Middle frontal gyrus (tissue), 1 donor: ENCODE results near the gene FSIP1.

ENCODE experiments used
- DNase-seq: peaks from one replicate; pipeline ENCODE4 v3.0.0-alpha.2; 2015; ENCODE audit warnings: low spot score; ENCODE audit errors: extremely low spot score

Gene FSIP1

GRCh38 chr15:39649757-39650156 is 132.9 kb downstream of the FSIP1 start:
- no peak for DNase-seq

DNA sequence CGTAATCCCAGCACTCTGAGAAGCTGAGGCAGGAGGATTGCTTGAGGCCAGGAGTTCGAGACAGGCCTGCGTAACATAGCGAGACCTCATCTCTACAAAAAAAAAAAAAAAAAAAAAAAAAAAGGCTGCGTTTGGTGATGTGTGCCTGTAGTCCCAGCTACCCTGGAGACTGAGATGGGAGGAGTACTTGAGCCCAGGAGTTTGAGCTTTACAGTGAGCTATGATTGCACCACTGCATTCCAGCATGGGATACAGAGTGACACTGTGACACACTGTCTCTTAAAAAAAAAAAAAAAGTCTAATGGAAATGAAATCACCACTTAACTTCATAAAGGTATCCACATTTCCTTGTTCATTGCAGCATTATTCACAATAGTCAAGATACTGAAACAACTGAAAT is 136.2 kb downstream of the FSIP1 start:
- DNase-seq, result no peak

- no peak for DNase-seq
Observed at GRCh38 chr15:39645976-39646257, 136.7 kb downstream of the FSIP1 start.

DNA sequence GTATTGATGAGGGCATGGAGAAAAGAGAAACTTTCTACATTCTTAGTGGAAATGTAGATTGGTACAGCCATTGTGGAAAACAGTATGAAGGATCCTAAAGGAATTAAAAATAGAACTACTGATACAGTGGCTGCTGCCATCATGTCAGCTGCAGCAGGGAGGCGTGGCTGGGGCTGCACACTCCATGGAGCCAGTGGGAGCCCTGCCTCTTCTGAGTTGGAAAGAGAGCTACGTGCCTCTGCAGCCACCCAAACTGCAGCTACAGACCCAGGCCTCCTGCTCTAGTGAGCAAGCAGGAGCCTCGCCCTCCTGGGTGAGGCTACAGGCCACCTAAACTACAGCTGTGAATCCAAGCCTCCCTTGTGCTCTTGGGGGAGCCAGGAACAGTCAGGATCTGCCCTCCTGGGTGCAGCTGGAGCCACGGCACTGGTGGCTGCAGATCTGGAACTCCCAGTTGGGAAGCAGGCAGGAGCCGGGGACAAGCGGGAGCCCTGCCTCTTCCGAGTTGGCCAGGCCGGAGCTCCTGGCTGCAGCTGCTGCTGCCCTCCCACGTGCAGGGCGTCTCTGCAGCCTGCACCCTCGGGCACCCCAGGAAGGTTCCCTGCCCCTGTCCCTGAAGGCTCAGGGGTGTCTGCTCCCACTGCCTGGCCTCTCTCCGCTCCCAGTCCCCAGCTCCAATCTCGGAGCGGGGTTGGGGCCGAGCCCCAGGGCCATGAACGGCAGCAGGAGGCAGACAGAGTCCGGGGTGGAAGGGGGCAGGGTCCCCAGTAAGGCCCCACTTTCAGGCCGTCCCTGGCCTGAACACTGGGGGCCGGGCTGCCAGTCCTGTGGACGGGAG is 137.3 kb downstream of the FSIP1 start:
- no peak for DNase-seq

- no peak for DNase-seq
Observed at GRCh38 chr15:39644136-39644535, 138.5 kb downstream of the FSIP1 start.

- DNase-seq, result no peak
Observed at GRCh38 chr15:39643727-39644126, 138.9 kb downstream of the FSIP1 start.

DNA sequence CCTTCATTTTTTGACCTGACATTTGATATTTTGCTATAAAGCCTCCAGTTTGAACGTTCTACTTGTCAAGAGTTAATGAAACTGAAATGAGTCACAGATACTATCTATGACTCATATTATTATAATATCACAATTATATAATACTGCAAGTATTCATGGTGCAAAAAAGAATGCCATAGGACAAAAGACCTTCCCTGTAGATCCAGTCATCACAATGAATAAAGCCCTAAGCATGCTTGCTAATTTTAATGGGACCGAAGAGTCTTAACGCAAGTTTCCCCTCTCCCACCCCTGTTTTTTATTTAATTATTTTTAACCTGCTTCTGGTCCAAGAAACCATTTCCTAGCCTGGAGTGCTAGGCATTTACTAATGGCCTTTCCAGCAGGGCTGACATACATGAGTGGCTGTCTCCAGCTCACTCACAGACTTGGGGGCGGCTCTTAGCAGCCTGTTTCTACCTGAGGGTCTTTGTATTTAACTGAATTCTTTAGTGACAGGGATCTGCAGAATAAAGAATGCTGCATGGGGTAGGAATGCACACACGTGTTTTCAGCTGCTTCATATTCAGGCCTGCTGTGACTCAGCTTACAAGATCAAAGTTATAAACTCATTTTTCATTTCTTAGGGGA is 140.5 kb downstream of the FSIP1 start:
- DNase-seq, result no peak

DNA sequence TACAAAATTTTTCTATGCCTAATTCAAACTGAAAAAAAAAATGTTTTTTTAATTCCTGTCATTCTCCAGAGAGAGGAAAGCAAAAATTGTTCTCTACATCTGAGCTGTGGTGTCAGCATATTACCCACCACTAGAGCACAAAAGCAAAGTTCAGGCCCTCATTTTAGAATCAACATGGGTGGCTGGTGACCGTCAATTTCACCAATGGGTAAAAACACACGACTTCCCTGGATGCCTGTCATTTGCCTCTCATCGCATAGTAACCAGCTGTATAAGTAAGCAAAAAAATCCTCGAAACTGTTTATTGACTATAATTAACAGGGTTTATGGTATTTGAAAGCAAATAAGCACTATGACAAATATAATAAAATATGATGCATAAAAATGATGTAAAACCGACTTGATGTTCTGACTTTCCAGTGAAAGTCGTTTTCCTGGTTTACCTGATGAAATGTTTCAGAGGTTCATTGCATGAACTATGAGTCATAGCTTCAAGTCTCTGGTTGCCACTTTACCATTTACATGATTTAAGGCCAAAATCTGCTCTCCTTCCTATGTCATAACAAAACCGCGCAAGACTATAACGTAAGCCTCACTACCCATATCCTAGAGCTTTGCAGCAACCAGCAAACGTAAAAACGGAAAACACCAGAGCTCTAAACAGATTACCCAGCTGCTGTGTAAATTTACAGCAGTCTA is 141.3 kb downstream of the FSIP1 start:
- DNase-seq, result no peak

GRCh38 chr15:39640665-39641064 is 142.0 kb downstream of the FSIP1 start:
- no peak for DNase-seq

DNA sequence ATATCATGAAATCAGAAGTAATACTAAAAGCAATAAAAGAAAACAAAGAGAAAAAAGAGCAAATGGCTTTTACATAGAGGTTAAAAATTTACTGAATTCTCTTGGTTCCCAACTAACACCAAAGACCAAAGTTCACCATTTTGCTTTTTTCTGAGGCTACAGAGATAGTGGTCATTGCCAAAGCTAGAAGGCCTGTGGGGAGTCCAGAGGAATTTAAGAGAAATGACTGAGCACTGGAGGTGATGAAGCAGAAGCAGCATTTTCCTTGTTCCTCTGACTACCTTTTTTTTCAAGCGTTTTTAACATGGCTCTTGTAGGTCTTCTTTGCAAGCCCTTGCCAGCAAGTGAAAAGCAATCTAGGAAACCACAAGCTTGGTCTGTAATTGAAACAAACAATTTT is 143.6 kb downstream of the FSIP1 start:
- no peak for DNase-seq

DNA sequence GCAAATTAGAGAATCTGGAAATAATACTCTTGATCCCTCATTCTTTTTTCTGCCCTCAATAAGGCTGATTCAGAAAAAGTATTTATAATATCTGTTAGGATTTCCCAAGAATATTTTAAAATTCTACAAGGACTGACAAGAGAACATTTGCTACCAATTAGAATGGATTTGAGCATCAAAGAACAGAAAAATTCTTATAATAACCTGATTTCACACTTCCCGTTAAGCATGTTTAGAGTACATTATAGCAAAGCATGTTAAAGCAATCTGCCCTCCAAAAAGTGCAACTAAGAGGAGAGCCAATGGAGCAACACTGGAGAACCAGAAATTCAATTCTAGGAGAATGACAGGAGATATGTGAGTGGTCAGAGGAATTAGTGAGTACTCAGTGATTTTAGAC is 144.6 kb downstream of the FSIP1 start:
- DNase-seq, result no peak

DNA sequence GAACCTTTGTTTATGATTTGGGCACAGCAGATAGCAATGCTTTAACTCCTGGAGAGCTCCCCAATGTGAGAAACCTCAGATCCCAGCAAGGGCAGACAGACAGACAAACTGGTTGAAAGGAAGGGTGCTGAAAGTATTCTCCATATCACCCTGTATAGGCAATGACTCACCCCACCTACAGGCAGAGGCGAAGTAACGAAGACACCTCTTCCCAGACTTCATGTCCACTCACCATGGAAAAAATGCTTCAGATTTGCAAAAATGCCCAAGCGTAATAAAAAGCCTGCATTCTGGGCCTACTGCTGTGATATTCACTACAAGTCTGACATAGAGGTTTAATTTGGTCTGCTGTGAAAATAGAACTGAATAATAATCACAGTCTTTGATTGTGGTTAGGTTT is 151.3 kb downstream of the FSIP1 start:
- no peak for DNase-seq

DNA sequence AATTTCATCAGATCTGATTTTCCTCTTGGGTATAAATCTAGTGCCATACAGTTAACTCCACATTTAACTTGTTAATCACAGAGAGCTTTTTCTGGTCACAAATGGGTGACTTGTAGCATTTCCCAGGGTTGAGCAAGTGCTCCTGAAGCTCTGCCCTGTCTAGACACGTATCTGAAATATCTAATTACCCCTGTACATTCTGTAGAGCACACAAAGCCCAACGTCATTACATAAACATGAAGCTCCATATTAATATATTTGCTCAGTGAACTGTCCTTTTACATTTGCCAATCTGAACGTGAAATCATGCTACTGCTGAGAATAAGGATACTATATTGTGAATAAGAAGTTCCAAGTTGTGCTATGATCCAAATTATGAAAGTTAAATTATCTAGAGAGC is 152.7 kb downstream of the FSIP1 start:
- no peak for DNase-seq

- DNase-seq, result no peak
Observed at GRCh38 chr15:39629371-39629770, 153.3 kb downstream of the FSIP1 start.

GRCh38 chr15:39628546-39629257 is 153.9 kb downstream of the FSIP1 start:
- no peak for DNase-seq

GRCh38 chr15:39628144-39628508 is 154.5 kb downstream of the FSIP1 start:
- no peak for DNase-seq

- no peak for DNase-seq
Observed at GRCh38 chr15:39627451-39628143, 155.0 kb downstream of the FSIP1 start.

DNA sequence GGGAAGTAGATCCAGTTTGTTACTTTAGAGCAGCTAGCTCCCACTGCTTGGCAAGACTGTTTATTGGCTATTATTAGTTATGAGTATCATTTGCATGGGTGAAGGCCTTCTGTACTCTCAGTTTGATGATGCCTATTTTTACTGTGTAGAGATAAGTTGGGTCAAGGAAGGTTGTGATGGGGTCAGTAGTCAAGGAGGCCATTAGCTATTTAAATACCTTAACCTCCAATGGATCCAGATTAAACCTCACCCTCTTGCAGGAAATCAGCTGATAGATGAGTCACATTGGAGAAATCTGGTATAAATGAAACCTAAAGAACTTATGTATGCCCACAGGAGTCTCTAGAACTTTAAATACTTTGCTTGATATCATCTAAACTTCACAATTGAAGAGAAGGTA is 156.8 kb downstream of the FSIP1 start:
- DNase-seq, result no peak

DNA sequence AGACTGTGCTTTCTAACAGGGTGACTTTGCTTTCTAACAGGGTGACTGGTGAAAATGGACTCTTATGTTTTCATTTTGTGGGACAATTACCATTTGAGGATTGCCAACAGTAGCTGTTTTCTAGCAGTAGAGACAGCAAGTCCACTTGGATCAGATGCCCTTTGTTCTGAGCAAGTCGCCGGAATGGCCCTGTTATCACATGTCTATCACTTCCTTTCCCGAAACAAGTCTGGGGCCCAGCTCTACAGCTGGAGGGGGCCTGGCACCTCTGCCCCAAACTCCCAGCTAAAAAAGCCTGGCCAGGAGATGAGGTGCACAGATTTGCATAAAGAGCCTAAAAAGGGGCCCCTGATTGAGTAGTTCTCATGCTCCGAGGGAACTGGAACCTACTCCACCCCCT is 157.2 kb downstream of the FSIP1 start:
- no peak for DNase-seq

DNA sequence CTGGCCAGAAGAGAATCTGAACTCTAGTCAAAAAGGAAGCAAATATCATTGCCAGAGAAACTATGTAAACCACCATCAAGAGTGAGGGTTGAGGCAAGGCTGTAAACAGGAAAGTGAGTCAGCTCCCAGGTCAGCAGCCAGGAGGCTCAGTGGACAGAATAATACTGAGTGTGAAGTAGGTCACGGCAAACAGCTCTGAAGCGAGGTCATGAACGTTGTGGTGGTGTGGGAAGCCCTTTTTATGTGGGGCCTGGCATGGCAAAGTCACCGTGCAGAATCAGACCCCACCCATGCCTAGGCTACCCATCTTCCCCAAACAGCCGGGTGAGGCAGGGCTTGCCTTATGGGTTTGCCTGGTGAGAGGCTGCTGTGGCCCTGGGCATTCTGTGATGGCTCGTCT is 157.8 kb downstream of the FSIP1 start:
- no peak for DNase-seq

DNA sequence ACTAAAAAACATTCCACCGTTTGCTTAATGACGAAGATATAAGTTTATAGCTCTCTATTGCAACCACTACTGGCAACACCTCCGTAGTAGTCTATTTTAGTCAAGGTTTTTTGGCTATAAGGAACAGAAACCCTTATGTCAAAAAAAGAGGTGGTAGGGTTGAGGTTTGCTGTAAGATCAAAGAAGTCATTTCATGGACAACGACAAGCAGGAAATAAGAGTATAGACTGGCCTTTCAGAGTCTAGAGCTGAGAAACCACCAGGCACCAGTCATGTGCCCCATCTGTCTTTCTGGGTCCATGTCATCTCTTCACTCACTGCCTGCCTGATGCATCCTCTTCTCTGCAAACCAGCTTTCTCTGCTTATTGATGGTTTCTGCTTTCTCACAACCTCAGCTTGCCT is 159.1 kb downstream of the FSIP1 start:
- DNase-seq, result no peak
